Motor neuron (in vitro differentiated cells): ENCODE results near the gene GPR31. TPM values are rescaled to one million over a fixed set of nuclear protein-coding genes. Genes with fewer than 3 reads are reported as not detected.

Experiments used
- ATAC-seq, 8 experiments: fragments of 200-7000 bp; cut with Tn5 transposase; replicated peaks in 6 of 8; 2 replicates each; pipeline ENCODE4 v1.8.0; 2021; ENCODE audit warnings: mild to moderate bottlenecking in 8 of 8, moderate library complexity in 8 of 8
- H3K27ac ChIP-seq, 2 donors: fragments of 250-450 bp; sonication (Bioruptor Pico); 2 replicates each; pipeline ENCODE4 v1.9.0; 2021; ENCODE audit warnings: antibody characterized with exemption in 2 of 2, mild to moderate bottlenecking in 2 of 2, moderate library complexity in 1 of 2
- H3K4me1 ChIP-seq, 2 donors: fragments of 250-450 bp; sonication (Bioruptor Pico); replicated peaks in 1 of 2; 2 replicates each; pipeline ENCODE4 v1.6.1; 2021; ENCODE audit warnings: antibody characterized with exemption in 2 of 2, mild to moderate bottlenecking in 2 of 2, moderate library complexity in 1 of 2
- H3K4me3 ChIP-seq, 5 donors: fragments of 250-450 bp; sonication (Bioruptor Pico); 2 replicates each; pipeline ENCODE4 v1.9.0; 2021; ENCODE audit warnings: antibody characterized with exemption in 5 of 5, mild to moderate bottlenecking in 5 of 5, moderate library complexity in 4 of 5
- WGBS, 10 experiments: fragments of 450-650 bp; shearing (Covaris generic); methylation state at CpG; one replicate each; pipeline ENCODE4 v1.0.0; 2022; 5-methylcytosine and 5-hydroxymethylcytosine counted together
- in situ Hi-C, 9 experiments: fragments of 400-800 bp; cut with MboI; loops; one replicate each; pipeline ENCODE4 v1.15.0; 2021; ENCODE audit warnings: low sequenced_read_pairs in 9 of 9, low pct_unique_long_range_greater_than_20kb in 2 of 9; ENCODE audit not compliant: unreplicated experiment in 9 of 9
- total RNA-seq, 8 experiments: library from RNA; unstranded; fragments of 300-600 nt; gene quantifications; 2 replicates each; pipeline versions ENCODE4 v1.2.3 to v1.2.4, GENCODE V29; 2022

Gene GPR31
- total RNA-seq, 8 experiments from 2014 or later = 0.18 to 0.28 (median 0.25) TPM; not detected in 5

GRCh38 chr6:167145461-167145860 is 12.3 kb downstream of the GPR31 start:
- no peak for ATAC-seq
- in situ Hi-C loops = loop anchor here in 4 of 9 experiments (25.0 kb wide), 2 partner anchors 358 to 383 kb away; no protein-coding TSS in a partner anchor
- peaks cover 15 to 17% of the 10 kb centered on the region in 2 donors for H3K4me1 ChIP-seq
- no peak overlapping the region for H3K4me3 ChIP-seq
- 90 to 100% (median 96%) methylated on average over 1 to 7 of the region's 12 CpGs; no CpG with 5 or more reads in 7 of the 10 experiments for WGBS, 10 experiments
- no peak overlapping the region for H3K27ac ChIP-seq

- WGBS, 10 experiments = 29 to 96% (median 86%) methylated on average over 3 to 5 of the region's 9 CpGs; no CpG with 5 or more reads in 6 of the 10 experiments
- H3K27ac ChIP-seq = no peak overlapping the region
- ATAC-seq = no peak
- in situ Hi-C loops = loop anchor here in 4 of 9 experiments (25.0 kb wide), 2 partner anchors 356 to 381 kb away; no protein-coding TSS in a partner anchor
- no peak overlapping the region for H3K4me3 ChIP-seq
- peaks cover 21 to 27% of the 10 kb centered on the region in 2 donors for H3K4me1 ChIP-seq
These were observed 14.7 kb downstream of the GPR31 start for GRCh38 chr6:167143041-167143440.

GRCh38 chr6:167142433-167142761 is 15.4 kb downstream of the GPR31 start:
- Histone ChIP-seq H3K4me1 (peaks cover 21 to 27% of the 10 kb centered on the region in 2 donors), H3K4me3 (no peak overlapping the region), H3K27ac (no peak overlapping the region)
- WGBS, 10 experiments = 0 to 55% (median 31%) methylated on average over 2 to 4 of the region's 4 CpGs; no CpG with 5 or more reads in 2 of the 10 experiments
- ATAC-seq = no peak
- in situ Hi-C loops = loop anchor here in 4 of 9 experiments (25.0 kb wide), 2 partner anchors 355 to 380 kb away; no protein-coding TSS in a partner anchor

- H3K27ac ChIP-seq = no peak overlapping the region
- in situ Hi-C loops = loop anchor here in 4 of 9 experiments (25.0 kb wide), 2 partner anchors 355 to 380 kb away; no protein-coding TSS in a partner anchor
- H3K4me1 ChIP-seq = peaks cover 17 to 22% of the 10 kb centered on the region in 2 donors
- 0 to 65% (median 34%) methylated on average over 1 to 14 of the region's 18 CpGs; no CpG with 5 or more reads in 2 of the 10 experiments for WGBS, 10 experiments
- no peak overlapping the region for H3K4me3 ChIP-seq
- ATAC-seq = peak; percentile 58 to 83 (median 75)
These were observed 15.9 kb downstream of the GPR31 start for GRCh38 chr6:167141667-167142432.

GRCh38 chr6:167140589-167141474 is 16.9 kb downstream of the GPR31 start:
- in situ Hi-C loops = loop anchor here in 4 of 9 experiments (25.0 kb wide), 2 partner anchors 354 to 379 kb away; no protein-coding TSS in a partner anchor
- WGBS, 10 experiments = 0 to 60% (median 27%) methylated on average over 1 to 9 of the region's 10 CpGs; no CpG with 5 or more reads in 2 of the 10 experiments
- ATAC-seq = peak; percentile 57 to 86 (median 73)
- H3K27ac ChIP-seq = no peak overlapping the region
- peaks cover 14 to 19% of the 10 kb centered on the region in 2 donors for H3K4me1 ChIP-seq
- H3K4me3 ChIP-seq = no peak overlapping the region

- in situ Hi-C loops = loop anchor here in 4 of 9 experiments (25.0 kb wide), 2 partner anchors 352 to 377 kb away; no protein-coding TSS in a partner anchor
- Histone ChIP-seq H3K4me3 (no peak overlapping the region), H3K27ac (no peak overlapping the region), H3K4me1 (peaks cover 14 to 19% of the 10 kb centered on the region in 2 donors)
- no peak for ATAC-seq
- 24 to 100% (median 91%) methylated on average over 1 to 4 of the region's 4 CpGs; no CpG with 5 or more reads in 1 of the 10 experiments for WGBS, 10 experiments
These were observed 18.0 kb downstream of the GPR31 start for GRCh38 chr6:167139761-167140160.

- Histone ChIP-seq H3K4me1 (peaks cover 14 to 19% of the 10 kb centered on the region in 2 donors), H3K27ac (no peak overlapping the region), H3K4me3 (no peak overlapping the region)
- in situ Hi-C loops = loop anchor here in 4 of 9 experiments (25.0 kb wide), 2 partner anchors 351 to 376 kb away; no protein-coding TSS in a partner anchor
- 13 to 100% (median 80%) methylated on average over 2 to 6 of the region's 6 CpGs; no CpG with 5 or more reads in 1 of the 10 experiments for WGBS, 10 experiments
- ATAC-seq = no peak
These were observed 19.9 kb downstream of the GPR31 start for GRCh38 chr6:167137881-167138280.

GRCh38 chr6:167137081-167137480 is 20.7 kb downstream of the GPR31 start:
- Histone ChIP-seq H3K4me1 (peaks cover 14 to 19% of the 10 kb centered on the region in 2 donors), H3K4me3 (no peak overlapping the region), H3K27ac (no peak overlapping the region)
- in situ Hi-C loops = loop anchor here in 4 of 9 experiments (25.0 kb wide), 2 partner anchors 350 to 375 kb away; no protein-coding TSS in a partner anchor
- no peak for ATAC-seq
- 24 to 100% (median 91%) methylated on average over 2 to 10 of the region's 10 CpGs; no CpG with 5 or more reads in 1 of the 10 experiments for WGBS, 10 experiments

- Histone ChIP-seq H3K4me1 (peaks cover 14 to 19% of the 10 kb centered on the region in 2 donors), H3K4me3 (no peak overlapping the region), H3K27ac (no peak overlapping the region)
- whole genome bisulfite sequencing, 10 experiments = 47 to 100% (median 73%) methylated on average over 1 to 8 of the region's 13 CpGs; no CpG with 5 or more reads in 2 of the 10 experiments
- in situ Hi-C loops = loop anchor here in 4 of 9 experiments (25.0 kb wide), 2 partner anchors 349 to 374 kb away; no protein-coding TSS in a partner anchor
- ATAC-seq = no peak
These were observed 21.4 kb downstream of the GPR31 start for GRCh38 chr6:167136376-167136775.

- ATAC-seq = peak in 3 of 8 experiments; percentile 19 to 31 (median 31)
- 29 to 95% (median 78%) methylated on average over 2 to 17 of the region's 23 CpGs; no CpG with 5 or more reads in 1 of the 10 experiments for WGBS, 10 experiments
- in situ Hi-C loops = loop anchor here in 4 of 9 experiments (25.0 kb wide), 2 partner anchors 347 to 372 kb away; no protein-coding TSS in a partner anchor
These were observed 23.1 kb downstream of the GPR31 start for GRCh38 chr6:167134448-167135328.

More at GRCh38 chr6:167134448-167135328, 23.1 kb downstream of the GPR31 start:
- H3K4me3 ChIP-seq = no peak overlapping the region
- H3K4me1 ChIP-seq = peaks cover 6 to 8% of the 10 kb centered on the region in 2 donors
- no peak overlapping the region for H3K27ac ChIP-seq
